HUES48 (cell line): Measurements from ENCODE around the gene SPATA6L.

ENCODE experiments used
- H3K27ac ChIP-seq: one replicate; pipeline ENCODE4 v1.7.0; 2013; ENCODE audit warnings: low read depth, low read length, inconsistent platforms
- H3K27me3 ChIP-seq: 2 replicates; pipeline ENCODE4 v1.6.1; 2013; ENCODE audit warnings: mild to moderate bottlenecking, low read length; ENCODE audit not compliant: control insufficient read depth, insufficient read depth
- H3K36me3 ChIP-seq: 2 replicates; pipeline ENCODE4 v1.6.1; 2013; ENCODE audit warnings: low read length; ENCODE audit not compliant: control insufficient read depth, insufficient read depth
- H3K4me1 ChIP-seq: 2 replicates; pipeline ENCODE4 v1.6.1; 2013; ENCODE audit warnings: mild to moderate bottlenecking, low read length; ENCODE audit not compliant: control insufficient read depth, insufficient read depth
- H3K4me3 ChIP-seq: 2 replicates; pipeline ENCODE4 v1.5.1; 2013; ENCODE audit warnings: mild to moderate bottlenecking, low read depth, low read length
- H3K9ac ChIP-seq: 2 replicates; pipeline ENCODE4 v1.6.1; 2013; ENCODE audit warnings: mild to moderate bottlenecking, low read depth, low read length, moderate library complexity
- H3K9me3 ChIP-seq: 2 replicates; pipeline ENCODE4 v1.6.1; 2013; ENCODE audit warnings: low read length; ENCODE audit not compliant: control insufficient read depth, insufficient read depth

Gene SPATA6L

GRCh38 chr9:4588721-4589120, 77.6 kb downstream of the SPATA6L start:
- Histone ChIP-seq H3K4me1 (peaks cover 8% of the 10 kb centered on the region; the same call in 1 of the 2 replicates), H3K27me3 (no peaks in the 10 kb centered on the region), H3K4me3 (no peak overlapping the region), H3K27ac (no peak overlapping the region), H3K9ac (no peak overlapping the region), H3K36me3 (no peaks in the 10 kb centered on the region), H3K9me3 (no peaks in the 10 kb centered on the region)

- Histone ChIP-seq H3K4me3 (no peak overlapping the region), H3K4me1 (no peaks in the 10 kb centered on the region), H3K9ac (no peak overlapping the region), H3K9me3 (no peaks in the 10 kb centered on the region), H3K27me3 (no peaks in the 10 kb centered on the region), H3K36me3 (no peaks in the 10 kb centered on the region), H3K27ac (no peak overlapping the region)
Measured at GRCh38 chr9:4585135-4585534, 81.1 kb downstream of the SPATA6L start.

GRCh38 chr9:4584636-4585035, 81.6 kb downstream of the SPATA6L start:
- H3K36me3 ChIP-seq: no peaks in the 10 kb centered on the region
- H3K27me3 ChIP-seq: no peaks in the 10 kb centered on the region
- no peaks in the 10 kb centered on the region for H3K9me3 ChIP-seq
- no peaks in the 10 kb centered on the region for H3K4me1 ChIP-seq
- H3K4me3 ChIP-seq: no peak overlapping the region
- H3K27ac ChIP-seq: no peak overlapping the region
- no peak overlapping the region for H3K9ac ChIP-seq

DNA sequence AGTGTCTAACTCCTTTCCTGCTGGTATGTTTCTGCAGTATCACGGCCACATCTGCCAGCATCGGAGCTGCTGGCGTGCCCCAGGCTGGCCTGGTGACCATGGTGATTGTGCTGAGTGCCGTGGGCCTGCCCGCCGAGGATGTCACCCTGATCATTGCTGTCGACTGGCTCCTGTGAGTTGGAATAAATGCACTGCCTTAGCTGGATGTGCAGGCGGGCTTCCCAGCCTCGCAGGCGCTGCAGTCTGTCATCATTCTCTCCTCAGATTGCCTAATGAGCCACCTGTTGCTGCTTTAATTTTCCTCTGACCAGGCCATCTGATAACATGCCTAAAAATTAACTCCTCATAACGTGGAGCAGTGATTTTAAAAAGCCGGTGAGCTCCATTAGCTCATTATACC, 83.3 kb downstream of the SPATA6L start:
- Histone ChIP-seq H3K27ac (no peak overlapping the region), H3K9ac (no peak overlapping the region), H3K9me3 (no peaks in the 10 kb centered on the region), H3K36me3 (no peaks in the 10 kb centered on the region), H3K4me1 (no peaks in the 10 kb centered on the region), H3K27me3 (no peaks in the 10 kb centered on the region), H3K4me3 (no peak overlapping the region)

DNA sequence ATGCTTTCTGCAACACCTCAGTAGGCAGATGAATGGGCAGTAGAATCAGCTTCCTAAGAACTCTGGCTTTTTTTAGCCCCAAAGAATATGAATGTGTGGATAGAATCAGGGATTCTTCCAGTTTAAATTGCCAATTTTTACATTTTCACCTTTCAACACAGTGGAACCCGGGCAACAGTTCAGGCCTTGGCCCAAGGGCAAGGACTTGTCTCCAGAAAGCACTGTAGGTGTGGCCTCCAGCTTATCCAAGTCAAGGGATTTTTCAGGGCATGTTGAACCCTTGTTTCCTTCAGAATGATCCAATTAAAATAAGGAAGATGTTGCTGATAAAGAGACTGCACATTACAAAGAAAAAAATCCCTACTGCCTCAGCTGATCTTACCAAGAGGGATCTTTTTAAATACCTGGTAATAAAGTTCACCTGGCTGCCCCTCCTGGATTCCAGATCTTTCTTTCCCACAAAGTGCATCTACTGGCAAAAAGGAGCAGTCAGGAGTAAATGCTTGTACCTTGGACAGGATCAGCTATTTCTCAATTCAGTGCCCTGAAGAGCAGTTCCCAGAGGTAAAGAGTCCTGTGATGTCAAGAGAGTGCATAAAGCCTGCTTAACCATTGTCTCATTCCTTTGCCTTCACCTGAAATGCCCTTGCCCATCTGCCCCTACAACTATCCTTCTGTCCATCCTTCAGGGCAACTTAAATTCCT, 84.3 kb downstream of the SPATA6L start:
- Histone ChIP-seq H3K27ac (no peak overlapping the region), H3K9me3 (no peaks in the 10 kb centered on the region), H3K36me3 (0 out of 2 replicates have a peak, but pooled peaks cover 2% of the 10 kb centered on the region), H3K4me1 (no peaks in the 10 kb centered on the region), H3K4me3 (no peak overlapping the region), H3K27me3 (no peaks in the 10 kb centered on the region), H3K9ac (no peak overlapping the region)

DNA sequence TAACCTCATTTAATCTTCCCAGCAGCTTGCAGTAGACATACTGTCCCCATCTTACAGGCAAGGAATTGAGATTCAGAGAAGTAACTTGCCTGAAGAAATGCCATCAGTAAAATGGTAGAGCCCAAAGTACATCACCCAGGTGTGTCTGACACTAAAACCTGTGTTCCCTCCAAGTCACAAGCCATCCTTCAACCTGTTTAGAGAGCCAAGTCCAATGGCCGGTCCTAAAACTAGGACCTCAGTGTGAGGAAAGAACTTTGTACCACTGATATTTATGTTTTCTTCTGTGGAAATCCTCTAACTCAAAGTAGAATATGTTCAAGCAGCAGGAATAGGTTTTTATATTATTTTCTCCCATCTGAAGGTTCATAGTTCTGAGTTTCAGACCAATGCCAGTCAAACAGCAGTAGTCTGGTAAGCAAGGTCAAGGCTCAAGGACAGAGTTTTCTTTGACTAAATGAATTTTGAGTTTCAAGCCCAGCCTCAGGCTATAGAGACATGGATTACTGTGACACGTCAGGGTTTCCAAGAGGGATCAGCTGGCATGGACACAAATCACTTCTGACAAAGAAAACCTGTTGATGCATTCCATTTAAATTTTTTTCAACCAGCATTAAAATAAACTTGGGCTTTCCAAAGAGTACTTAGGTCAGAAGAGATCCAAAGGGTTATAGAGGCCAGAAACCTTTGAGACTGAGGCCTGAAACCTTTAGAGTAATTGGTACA, 85.1 kb downstream of the SPATA6L start:
- Histone ChIP-seq H3K4me1 (no peaks in the 10 kb centered on the region), H3K27ac (no peak overlapping the region), H3K9ac (no peak overlapping the region), H3K27me3 (no peaks in the 10 kb centered on the region), H3K4me3 (no peak overlapping the region), H3K9me3 (no peaks in the 10 kb centered on the region), H3K36me3 (peaks cover 9% of the 10 kb centered on the region)

GRCh38 chr9:4579001-4579400, 87.3 kb downstream of the SPATA6L start:
- Histone ChIP-seq H3K27me3 (no peaks in the 10 kb centered on the region), H3K9me3 (no peaks in the 10 kb centered on the region), H3K4me1 (no peaks in the 10 kb centered on the region; the same call in 1 of the 2 replicates), H3K9ac (no peak overlapping the region), H3K4me3 (no peak overlapping the region), H3K36me3 (peaks cover 10% of the 10 kb centered on the region), H3K27ac (no peak overlapping the region)

DNA sequence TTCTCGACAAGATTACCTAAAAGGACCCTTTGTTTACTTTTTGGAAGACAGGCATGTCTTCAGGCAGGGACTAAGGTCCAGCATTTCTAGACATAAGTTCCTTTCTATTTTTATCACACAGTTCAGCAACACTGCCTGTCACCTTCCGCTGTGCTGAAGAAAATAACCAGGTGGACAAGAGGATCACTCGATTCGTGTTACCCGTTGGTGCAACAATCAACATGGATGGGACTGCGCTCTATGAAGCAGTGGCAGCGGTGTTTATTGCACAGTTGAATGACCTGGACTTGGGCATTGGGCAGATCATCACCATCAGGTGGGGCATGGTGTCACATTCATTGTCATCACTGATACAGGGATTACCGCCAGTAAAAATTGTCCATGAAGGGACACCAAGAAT, 89.8 kb downstream of the SPATA6L start:
- no peak overlapping the region for H3K27ac ChIP-seq
- H3K36me3 ChIP-seq: peaks cover 10% of the 10 kb centered on the region
- no peak overlapping the region for H3K9ac ChIP-seq
- H3K4me3 ChIP-seq: no peak overlapping the region
- H3K4me1 ChIP-seq: no peaks in the 10 kb centered on the region; the same call in 1 of the 2 replicates
- H3K27me3 ChIP-seq: no peaks in the 10 kb centered on the region
- no peaks in the 10 kb centered on the region for H3K9me3 ChIP-seq

DNA sequence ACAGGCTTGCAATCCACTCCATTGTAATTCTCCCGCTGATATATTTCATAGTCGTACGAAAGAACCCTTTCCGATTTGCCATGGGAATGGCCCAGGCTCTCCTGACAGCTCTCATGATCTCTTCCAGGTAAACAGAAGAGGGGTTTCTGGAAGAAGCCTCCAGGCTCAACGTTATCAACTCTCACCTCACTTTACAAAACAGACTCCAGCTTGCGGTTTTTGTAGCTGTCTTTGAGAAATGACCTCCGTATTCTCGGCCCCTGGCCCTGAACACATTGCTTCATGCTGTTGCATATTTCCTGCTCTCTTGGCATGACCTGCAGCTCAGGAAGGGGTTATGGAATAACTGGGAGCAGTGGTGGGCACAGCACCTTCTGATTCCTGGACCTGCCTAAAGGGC, 90.3 kb downstream of the SPATA6L start:
- Histone ChIP-seq H3K27ac (no peak overlapping the region), H3K4me3 (no peak overlapping the region), H3K36me3 (peaks cover 10% of the 10 kb centered on the region), H3K4me1 (no peaks in the 10 kb centered on the region; the same call in 1 of the 2 replicates), H3K9me3 (no peaks in the 10 kb centered on the region), H3K27me3 (no peaks in the 10 kb centered on the region), H3K9ac (no peak overlapping the region)

GRCh38 chr9:4574657-4575243, 91.5 kb downstream of the SPATA6L start:
- H3K27ac ChIP-seq: no peak overlapping the region
- no peak overlapping the region for H3K9ac ChIP-seq
- no peaks in the 10 kb centered on the region; the same call in 1 of the 2 replicates for H3K4me1 ChIP-seq
- H3K27me3 ChIP-seq: no peaks in the 10 kb centered on the region
- peaks cover 10% of the 10 kb centered on the region for H3K36me3 ChIP-seq
- H3K4me3 ChIP-seq: no peak overlapping the region
- H3K9me3 ChIP-seq: no peaks in the 10 kb centered on the region
